Measurements from ENCODE around the gene WNK1.

Gene WNK1

DNA sequence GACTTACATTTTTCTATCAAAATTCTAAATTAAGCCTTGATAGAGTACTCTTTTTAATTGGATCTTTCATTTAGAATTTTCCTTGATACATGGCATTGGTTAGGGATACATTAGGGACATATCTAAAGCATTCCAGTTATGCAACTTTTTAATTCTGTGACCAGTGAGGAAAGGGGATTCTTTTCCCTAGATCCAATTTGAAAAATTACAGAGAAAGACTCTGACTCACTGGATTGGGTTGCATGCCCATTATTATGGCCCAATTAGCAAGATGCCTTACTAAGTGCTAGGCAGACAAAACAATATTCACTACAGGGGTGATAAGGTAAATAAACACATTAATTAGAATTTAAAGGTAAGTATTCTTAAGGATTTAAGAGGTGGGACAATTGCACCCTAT is 202.4 kb downstream of the WNK1 start:
- H3K4me1 ChIP-seq (ENCODE audit: low read depth, poor library complexity, severe bottlenecking) = no peaks in the 10 kb centered on the region
- H3K27ac ChIP-seq = no peak overlapping the region
- no peaks in the 10 kb centered on the region for H3K79me2 ChIP-seq (ENCODE audit: insufficient read depth, low read depth)
- no peaks in the 10 kb centered on the region for H3K36me3 ChIP-seq (ENCODE audit: insufficient read depth)
- no peak overlapping the region for H3K4me2 ChIP-seq
- H3K4me3 ChIP-seq (IDR thresholded peaks at IDR 0.05; ENCODE audit: insufficient read depth, low read depth, low read length) = no peak overlapping the region
- TF ChIP-seq, protein P1, sequence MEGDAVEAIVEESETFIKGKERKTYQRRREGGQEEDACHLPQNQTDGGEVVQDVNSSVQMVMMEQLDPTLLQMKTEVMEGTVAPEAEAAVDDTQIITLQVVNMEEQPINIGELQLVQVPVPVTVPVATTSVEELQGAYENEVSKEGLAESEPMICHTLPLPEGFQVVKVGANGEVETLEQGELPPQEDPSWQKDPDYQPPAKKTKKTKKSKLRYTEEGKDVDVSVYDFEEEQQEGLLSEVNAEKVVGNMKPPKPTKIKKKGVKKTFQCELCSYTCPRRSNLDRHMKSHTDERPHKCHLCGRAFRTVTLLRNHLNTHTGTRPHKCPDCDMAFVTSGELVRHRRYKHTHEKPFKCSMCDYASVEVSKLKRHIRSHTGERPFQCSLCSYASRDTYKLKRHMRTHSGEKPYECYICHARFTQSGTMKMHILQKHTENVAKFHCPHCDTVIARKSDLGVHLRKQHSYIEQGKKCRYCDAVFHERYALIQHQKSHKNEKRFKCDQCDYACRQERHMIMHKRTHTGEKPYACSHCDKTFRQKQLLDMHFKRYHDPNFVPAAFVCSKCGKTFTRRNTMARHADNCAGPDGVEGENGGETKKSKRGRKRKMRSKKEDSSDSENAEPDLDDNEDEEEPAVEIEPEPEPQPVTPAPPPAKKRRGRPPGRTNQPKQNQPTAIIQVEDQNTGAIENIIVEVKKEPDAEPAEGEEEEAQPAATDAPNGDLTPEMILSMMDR (conservative IDR thresholded peaks at IDR 0.05; ENCODE audit: low read depth, low read length) = no peak
- H2AFZ ChIP-seq (ENCODE audit: low read depth) = no peak overlapping the region
- H3K9ac ChIP-seq = no peak overlapping the region
- H4K20me1 ChIP-seq (ENCODE audit: insufficient read depth) = no peaks in the 10 kb centered on the region
- no peaks in the 10 kb centered on the region for H3K27me3 ChIP-seq (ENCODE audit: insufficient read depth, low read depth)

DNA sequence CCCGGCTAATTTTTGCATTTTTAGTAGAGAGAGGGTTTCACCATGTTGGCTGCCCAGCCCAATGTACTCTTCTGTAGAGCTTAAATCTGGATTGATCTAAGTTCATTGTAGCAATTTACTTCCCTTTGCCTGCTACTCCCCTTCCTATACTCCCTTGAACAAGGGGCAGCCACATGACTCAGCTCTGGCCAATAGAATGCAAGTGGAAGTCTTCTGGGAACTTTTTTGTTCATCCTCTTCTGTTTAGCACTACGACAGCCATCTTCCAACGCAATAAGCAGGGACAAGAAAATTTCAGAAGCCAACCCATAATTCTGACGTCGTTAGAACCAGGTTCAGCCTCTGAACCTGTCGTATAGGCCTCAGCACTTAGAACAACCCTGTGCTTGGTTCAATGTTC is 203.6 kb downstream of the WNK1 start:
- TF ChIP-seq, protein P1 (conservative IDR thresholded peaks at IDR 0.05; ENCODE audit: low read depth, low read length) = no peak
- no peak overlapping the region for H2AFZ ChIP-seq (ENCODE audit: low read depth)
- no peaks in the 10 kb centered on the region for H3K4me1 ChIP-seq (ENCODE audit: low read depth, poor library complexity, severe bottlenecking)
- H4K20me1 ChIP-seq (ENCODE audit: insufficient read depth) = no peaks in the 10 kb centered on the region
- H3K27me3 ChIP-seq (ENCODE audit: insufficient read depth, low read depth) = no peaks in the 10 kb centered on the region
- no peak overlapping the region for H3K4me2 ChIP-seq
- no peak overlapping the region for H3K27ac ChIP-seq
- H3K79me2 ChIP-seq (ENCODE audit: insufficient read depth, low read depth) = no peaks in the 10 kb centered on the region
- H3K4me3 ChIP-seq (IDR thresholded peaks at IDR 0.05; ENCODE audit: insufficient read depth, low read depth, low read length) = no peak overlapping the region
- H3K9ac ChIP-seq = no peak overlapping the region
- H3K36me3 ChIP-seq (ENCODE audit: insufficient read depth) = no peaks in the 10 kb centered on the region

DNA sequence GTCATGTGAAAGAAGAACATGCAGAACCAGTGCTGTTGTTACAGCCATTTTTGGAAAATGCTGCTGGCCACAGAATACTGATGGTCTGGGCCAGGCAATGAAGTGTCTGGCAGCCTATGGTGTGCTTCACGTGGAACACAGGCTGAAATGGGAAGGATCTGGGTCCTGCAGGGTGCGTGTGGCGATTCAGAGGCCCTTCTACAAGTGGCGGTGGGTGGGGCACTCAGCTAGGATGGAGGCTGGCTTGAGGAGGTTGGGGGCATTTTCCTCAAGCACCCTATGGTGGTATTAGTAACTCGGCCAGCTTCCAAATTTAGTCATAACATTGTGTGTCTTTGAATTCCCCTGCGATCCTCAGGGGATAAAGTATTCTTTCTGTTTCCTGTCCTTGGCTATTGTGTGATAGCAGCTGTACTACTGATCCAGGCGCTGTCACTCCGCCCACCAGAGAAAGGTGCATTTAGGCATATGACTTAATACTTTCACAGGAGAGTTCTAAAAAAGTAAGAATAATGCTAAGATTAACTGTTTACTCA is 206.3 kb downstream of the WNK1 start:
- Histone ChIP-seq H3K4me2 (no peak overlapping the region), H3K79me2 (ENCODE audit: insufficient read depth, low read depth) (no peaks in the 10 kb centered on the region), H4K20me1 (ENCODE audit: insufficient read depth) (no peaks in the 10 kb centered on the region), H3K36me3 (ENCODE audit: insufficient read depth) (no peaks in the 10 kb centered on the region), H3K9ac (no peak overlapping the region), H3K4me3 (IDR thresholded peaks at IDR 0.05; ENCODE audit: insufficient read depth, low read depth, low read length) (no peak overlapping the region), H3K4me1 (ENCODE audit: low read depth, poor library complexity, severe bottlenecking) (no peaks in the 10 kb centered on the region), H2AFZ (ENCODE audit: low read depth) (no peak overlapping the region), H3K27me3 (ENCODE audit: insufficient read depth, low read depth) (no peaks in the 10 kb centered on the region), H3K27ac (no peak overlapping the region)
- TF ChIP-seq, protein P1 (conservative IDR thresholded peaks at IDR 0.05; ENCODE audit: low read depth, low read length) = no peak
